HG03280 (cell line): ENCODE results near the gene HENMT1.
A peak's percentile ranks its signal among the peaks of the same experiment; 100 is the strongest.
"Not testable (repeated sequence)": the region's sequence is repeated elsewhere in the genome, so short reads cannot be mapped to it uniquely, and the experiment has no call there.

Experiments
- ATAC-seq: cut with Tn5 transposase; IDR thresholded peaks from one replicate; pipeline ENCODE4 v1.9.1; 2021; ENCODE audit warnings: mild to moderate bottlenecking, moderate library complexity; ENCODE audit not compliant: unreplicated experiment

Gene HENMT1

DNA sequence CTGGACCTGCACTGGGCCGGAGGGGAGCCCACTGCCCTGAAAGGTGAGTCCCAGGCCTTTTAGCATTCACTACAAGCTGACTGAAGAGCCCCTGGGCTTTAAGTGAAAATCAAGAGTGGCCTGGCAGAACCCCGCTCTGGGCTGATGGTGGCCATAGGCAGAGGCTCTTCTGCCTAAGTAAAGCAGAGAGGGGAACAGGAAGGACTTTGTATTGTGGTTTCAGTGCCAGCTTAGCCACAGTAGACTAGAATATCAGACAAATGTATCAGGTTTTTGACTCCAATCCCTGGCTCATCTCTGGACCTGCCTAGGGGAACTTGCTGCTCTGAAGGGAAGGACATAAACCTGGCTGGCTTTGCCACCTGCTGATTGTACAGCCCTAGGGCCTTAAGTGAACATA lies 10.2 kb upstream of the HENMT1 start:
- no peak for ATAC-seq

DNA sequence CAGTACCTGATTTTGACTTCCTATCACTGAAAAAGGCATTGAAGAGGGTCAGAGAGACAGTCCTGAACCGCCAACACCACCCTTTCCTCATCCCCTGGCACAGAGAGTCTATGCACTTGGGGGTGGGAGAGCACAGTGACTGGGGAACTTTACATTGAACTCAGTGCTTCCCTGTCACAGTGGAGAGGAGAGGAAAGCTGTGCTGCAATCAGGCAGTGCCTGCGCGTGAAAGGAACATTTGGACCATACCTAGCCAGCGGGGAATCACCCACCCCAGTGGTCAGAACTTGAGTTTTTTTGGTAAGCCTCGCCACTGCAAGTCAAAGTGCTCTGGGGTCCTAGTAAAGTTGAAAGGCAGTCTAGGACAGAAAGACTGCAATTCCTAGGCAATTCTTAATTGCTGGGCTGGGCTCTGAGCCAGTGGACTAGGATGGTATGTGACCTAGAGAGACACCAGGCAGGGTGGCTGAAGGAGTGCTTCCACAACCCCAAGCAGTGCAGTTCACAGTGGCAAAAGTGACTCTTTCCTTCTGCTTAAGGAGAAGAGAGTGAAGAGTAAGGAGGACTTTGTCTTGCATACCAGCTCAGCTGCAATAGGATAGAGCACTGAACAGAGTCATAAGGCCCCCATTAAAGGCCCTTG lies 9.4 kb upstream of the HENMT1 start:
- ATAC-seq, result no peak

DNA sequence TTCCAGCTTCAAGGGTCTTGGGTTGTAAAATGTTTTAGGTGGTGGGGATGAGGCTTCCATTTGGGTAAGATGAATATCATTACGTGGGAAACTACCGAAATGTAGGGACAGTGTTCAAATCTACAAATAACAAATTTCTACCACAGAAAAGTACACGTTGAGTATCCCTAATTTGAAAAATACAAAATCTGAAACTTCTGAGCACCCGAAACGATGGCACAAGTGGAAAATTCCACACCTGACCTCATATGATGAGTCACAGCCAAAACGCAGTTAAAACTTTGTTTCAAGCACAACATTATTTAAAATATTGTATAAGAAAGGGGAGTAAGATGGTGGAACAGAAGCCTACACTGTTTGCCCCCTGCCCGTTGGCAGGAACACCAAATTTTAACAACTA lies 8.8 kb upstream of the HENMT1 start:
- ATAC-seq, result no peak

DNA sequence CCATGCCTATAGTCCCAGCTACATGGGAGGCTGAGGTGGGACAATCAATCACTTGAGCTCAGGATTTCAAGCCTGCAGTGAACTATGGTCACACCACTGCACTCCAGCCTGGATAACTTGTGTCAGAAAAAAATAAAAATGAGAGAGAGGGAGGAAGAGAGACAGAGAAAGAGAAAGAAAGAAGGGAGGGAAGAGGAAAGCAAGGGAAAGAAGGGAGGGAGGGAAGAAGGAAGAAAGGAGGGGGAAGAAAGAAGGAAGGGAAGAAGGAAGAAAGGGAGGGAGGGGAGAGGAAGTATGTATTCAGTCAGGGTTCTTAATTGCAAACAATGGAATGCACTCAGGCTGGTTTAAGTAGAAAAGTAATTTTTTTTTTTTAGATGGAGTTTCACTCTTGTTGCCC lies 7.9 kb upstream of the HENMT1 start:
- ATAC-seq, result no peak

DNA sequence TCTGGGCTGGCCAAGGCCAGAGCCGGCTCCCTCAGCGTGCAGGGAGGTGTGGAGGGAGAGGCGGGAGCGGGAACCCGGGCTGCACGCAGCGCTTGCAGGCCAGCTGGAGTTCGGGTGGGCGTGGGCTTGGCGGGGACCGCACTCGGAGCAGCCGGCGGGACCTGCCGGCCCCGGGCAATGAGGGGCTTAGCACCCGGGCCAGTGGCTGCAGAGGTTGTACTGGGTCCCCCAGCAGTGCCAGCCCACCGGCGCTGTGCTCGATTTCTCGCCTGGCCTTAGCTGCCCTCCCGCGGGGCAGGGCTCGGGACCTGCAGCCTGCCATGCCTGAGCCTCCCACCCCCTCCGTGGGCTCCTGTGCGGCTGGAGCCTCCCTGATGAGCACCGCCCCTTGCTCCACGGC lies 6.5 kb upstream of the HENMT1 start:
- ATAC-seq, result not testable (repeated sequence)

DNA sequence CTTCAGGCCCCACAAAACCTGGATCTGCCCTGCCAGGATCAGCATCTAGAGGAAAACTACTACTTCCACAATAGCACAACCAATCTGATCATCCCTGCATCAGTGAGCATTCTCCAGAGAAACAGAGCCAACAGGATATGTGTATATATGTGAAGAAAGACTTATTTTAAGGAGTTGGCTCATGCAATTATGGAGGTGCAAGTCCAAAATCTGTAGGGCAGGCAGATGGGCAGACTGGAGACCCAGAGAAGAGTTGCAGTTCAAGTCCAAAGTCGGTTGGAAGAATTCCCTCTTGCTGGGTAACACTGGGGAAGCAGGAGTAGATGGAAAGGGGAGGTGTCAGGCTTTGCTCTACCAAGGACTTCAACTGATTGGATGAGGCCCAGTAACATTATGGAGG lies 4.9 kb upstream of the HENMT1 start:
- ATAC-seq, result no peak

DNA sequence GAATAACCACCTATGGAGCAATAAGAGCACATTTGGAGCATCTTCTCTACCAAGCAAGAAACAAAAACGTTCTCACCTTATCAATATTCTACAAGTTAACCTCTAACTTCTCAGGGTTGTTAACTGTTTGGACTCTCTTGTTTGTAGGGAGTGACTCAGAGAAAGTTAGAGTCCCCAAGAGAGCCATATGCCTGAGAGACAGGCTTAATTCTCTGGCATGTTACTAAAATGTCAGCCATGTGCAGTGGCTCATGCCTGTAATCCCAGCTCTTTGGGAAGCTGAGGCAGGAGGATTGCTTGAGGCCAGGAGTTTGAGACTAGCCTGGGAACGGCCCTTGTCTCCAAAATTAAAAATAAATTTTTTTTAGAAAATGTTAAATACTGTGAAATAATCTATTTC lies 4.2 kb upstream of the HENMT1 start:
- ATAC-seq, result no peak

DNA sequence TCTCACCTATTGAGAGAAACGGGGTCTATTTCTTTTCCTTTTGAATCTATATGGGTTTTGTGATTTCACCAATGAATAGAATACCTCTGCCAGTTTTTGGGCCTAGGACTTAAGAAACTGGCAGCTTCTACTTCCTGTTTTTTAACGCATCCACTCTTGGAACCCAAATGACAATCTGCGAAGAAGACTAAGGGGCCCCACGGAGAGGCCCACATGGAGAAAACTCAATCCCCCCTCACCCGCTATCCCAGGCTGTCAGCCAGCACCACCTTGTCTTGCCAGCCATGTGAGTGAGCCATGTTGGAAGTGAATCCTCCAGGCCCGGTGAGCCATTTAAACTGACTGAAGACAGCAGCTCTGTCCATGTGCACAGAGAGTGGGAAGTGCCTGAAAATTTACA lies 3.6 kb upstream of the HENMT1 start:
- no peak for ATAC-seq

DNA sequence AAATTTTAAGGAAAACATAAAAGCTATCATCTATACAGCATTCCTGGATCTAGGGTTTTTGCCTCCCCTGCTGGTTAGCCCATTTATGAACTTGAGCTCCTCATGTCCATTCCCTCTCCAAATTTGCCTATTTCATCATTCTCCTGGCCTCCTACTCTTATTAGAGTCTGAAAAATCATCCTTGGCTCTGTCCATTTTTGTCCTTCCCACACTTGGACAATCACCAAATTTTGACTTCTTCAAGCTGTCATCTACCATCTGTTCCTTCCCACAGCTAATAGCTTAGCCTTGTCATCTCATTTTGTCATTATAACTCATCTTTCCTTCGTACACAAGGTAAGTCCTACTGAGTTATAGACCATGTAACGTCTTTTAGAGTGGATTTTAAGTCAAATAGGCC lies 2.2 kb upstream of the HENMT1 start:
- ATAC-seq, result no peak

DNA sequence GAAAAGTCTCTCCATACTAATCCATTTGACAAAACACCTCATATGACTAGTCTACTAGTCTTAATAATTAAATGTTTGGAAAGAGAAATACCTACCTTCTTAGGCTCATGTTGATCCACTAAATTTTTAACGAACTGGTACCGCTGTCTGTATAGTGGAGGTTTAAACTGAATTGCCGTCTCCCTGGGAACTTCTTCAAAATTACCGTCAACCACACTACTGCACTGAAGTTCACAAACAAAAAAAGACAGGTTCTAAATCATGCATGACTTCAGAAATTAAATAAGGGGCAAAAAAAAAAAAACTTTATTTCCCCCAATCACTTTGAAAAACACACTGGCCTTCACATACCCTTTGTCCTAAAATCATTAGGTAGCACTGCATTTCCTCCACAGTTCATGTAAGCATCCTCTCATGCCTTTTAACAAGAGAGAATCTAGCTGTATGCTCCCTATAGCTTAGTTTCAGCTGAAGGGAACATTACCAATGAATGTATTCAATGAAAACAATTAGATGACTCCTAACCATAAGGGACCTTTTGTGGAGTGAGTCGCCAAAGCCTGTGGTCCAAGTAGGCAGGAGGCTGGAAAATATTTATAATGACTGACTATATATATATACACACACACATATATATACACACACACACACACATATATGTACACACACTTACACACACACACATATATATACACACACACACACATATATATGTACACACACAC lies 3.4 kb downstream of the HENMT1 start:
- ATAC-seq, result no peak

DNA sequence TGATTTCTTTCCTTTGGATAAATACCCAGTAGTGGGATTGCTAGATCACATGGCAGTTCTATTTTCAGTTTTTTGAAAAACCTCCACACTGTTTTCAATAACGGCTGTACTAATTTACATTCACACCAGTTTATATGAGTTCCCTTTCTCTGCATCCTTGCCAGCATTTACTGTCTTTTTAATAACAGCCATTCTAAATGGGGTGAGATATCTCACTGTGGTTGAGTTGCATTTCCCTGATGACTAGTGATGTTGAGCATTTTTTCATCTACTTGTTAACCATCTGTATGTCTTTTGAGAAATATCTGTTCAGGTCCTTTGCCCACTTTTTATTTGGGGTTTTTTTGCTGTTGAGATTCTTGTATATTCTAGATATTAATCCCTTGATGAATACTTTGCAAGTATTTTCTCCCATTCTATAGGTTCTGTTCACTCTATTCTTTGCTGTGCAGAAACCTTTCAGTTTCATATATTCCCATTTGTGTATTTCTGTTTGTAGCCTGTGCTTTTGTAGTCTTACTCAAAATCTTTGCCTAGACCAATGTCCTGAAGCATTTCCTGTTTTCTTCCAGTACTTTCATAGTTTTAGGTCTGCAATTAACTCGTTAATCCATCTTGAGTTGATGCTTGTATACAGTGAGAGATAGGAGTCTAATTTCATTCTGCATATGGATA lies 7.3 kb downstream of the HENMT1 start:
- no peak for ATAC-seq

DNA sequence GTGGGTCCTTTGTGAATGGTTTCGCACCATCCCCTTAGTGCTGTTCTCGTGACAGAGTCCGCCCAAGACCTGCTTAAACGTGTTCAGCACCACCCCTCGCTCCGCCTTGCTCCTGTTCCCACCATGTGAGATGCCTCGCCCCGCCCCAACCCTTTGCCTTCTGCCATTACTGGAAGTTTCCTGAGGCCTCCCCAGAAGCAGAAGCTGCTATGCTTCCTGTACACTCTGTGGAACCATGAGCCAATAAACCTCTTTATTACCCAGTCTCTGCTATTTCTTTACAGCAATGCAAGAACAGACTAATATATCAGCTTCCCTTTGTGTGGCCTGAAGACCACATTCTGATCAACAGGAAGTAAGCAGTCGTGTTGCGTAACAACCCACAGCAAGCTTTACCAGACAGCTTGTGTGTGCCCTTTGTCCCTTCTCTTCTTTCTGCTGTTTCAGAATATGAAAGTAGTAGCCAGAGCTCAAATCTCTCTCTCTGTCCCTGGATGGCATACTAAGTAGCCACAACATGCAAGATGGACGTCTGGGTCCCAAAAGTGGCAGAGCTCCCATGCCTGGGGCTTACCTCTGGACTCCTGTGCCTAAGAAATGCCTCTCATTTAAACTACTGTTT lies 14.1 kb downstream of the HENMT1 start:
- peak; percentile 80 for ATAC-seq

DNA sequence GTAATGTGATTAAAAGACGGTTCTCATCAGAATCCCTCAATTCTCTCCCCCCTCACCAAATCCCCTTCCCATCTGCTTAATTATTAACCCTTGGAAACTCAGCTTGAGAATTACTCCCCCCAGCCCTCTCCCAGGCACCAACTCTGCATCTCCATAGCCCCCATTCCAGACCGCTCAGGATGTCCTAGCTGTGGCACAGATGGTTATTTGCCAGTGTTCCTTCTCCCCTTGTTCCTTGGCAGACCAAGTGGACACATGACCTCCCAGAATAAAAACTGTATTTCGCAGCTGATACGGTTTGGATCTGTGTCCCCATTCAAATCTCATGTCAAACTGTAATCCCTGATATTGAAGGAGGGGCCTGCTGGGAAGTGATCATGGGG lies 14.6 kb downstream of the HENMT1 start:
- no peak for ATAC-seq

DNA sequence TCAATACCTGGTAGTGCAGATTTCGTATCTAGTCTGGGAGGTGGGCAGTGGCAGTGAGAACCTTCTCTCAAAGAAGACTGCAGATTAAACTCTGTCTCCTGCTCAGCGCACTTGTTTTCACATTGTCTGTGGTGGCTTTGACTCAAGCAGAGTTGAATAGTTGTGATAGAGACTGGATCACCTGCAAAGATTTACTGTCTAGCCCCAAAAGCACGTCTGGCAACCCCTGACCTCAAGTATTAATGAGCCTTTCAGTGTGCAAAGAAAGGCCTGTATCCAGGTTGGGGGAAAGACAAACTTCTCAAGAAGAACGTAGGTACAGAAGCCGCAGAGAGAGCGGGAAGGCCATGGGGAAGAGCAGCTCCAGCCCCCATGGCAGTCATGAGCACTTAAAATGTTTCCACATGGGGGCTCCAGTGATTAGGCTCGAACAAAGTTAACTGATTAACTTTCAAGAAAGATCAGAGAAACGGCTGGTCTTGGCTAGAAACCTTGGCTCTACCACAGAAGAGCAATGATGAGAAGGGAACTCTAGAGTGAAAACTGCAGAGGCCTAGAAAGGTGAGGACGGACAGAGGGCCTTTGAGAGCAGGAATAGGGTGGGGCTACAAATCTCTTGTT lies 15.2 kb downstream of the HENMT1 start:
- no peak for ATAC-seq

DNA sequence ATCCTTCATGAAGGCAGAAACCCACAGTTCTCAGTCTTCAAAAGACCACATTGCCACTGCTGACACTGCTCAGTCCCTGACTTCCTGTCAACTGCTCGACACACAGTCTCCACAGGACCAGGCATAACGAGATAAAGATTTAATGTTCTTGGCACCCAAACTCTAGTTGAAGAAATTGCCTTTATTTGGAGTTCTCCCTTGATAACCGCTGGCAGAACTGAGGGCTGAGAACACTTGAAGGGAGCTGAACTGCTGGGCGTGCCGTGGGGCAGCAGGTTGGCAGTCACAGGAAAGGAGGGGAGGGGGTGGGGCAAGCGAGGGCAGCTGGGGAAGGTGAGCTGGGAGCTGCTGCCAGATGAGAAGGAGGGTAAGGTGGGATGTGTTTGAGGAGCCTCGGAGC lies 15.9 kb downstream of the HENMT1 start:
- no peak for ATAC-seq

DNA sequence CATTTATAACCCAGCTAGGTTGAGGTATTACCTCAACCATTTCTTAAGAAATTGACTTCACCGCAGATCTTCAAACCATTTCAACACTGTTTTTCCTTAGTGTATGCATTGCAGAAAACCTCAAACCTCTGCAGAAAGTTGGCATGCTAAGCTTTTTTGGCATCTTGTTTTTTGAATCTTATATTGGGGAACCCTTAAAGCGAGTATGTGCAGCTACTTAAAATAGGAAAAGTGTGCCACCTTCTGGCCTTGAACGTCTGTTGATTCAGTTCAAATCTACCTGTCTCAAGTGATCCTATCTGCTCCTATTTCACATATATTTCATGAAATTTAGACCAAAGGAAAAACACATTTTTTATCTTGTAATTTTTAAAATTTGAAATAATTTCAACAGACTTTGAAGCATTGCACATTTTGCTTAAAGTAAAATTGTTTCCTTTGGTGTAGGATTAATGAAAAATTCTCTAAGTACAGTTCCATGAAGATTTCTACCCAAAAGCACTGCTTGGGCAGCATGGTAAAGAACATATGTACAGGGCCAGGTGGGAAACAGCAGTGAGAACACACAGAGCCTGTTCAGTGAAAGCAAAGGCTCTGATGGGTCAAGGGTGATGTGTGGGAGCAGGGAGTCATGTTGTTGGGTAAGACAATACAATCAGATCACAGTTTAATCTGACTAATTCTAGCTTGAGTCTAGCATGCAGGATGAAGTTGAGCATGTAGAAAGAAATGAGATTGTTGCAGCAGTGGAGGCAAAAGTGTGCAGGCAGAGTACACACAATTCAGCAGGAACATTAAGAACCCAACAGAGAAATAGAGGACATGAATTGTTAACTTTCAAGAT lies 17.2 kb downstream of the HENMT1 start:
- ATAC-seq, result no peak

DNA sequence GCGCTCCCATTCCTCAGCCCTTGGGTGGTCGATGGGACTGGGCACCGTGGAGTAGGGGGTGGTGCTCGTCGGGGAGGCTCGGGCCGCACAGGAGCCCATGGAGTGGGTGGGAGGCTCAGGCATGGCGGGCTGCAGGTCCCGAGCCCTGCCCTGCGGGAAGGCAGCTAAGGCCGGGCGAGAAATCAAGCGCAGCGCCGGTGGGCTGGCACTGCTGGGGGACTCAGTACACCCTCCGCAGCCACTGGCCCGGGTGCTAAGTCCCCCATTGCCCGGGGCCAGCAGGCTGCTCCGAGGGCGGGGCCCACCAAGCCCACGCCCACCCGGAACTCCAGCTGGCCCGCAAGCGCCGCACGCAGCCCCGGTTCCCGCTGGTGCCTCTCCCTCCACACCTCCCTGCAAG lies 20.0 kb downstream of the HENMT1 start:
- not testable (repeated sequence) for ATAC-seq

DNA sequence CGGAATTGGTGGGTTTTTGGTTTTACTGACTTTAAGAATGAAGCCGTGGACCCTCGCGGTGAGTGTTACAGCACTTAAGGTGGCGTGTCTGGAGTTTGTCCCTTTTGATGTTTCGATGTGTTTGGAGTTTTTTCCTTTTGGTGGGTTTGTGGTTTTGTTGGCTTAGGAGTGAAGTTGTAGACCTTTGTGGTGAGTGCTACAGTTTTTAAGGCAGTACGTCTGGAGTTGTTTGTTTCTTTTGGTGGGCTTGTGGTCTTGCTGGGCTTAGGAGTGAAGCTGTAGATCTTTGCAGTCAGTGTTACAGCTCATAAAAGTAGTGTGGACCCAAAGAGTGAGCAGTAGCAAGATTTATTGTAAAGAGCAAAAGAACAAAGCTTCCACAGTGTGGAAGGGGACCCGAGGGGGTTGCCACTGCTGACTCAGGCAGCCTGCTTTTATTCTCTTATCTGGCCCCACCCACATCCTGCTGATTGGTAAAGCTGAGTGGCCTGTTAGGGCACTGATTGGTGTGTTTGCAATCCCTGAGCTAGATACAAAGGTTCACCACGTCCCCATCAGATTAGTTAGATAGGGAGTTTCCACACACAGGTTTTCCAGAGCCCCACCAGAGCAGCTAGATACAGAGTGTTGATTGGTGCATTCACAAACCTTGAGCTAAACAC lies 20.9 kb downstream of the HENMT1 start:
- no peak for ATAC-seq

DNA sequence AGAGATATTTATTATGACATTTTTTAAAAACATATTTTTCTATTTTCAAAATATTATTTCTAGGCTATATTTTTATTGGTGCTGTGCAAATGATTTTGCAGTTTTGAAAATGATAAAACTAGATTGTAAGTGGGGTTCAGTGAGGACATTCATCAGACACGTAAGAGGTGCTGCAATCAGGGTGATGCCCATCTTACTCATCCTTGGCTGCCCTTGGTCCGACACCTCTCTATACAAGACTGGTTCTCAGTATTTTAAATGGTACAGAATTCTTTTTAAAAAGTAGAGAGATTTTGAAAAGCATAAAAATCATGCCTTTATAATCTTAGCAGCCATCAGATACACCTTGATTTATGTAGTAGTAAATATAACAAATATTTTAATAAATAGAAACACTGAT lies 24.0 kb downstream of the HENMT1 start:
- no peak for ATAC-seq

DNA sequence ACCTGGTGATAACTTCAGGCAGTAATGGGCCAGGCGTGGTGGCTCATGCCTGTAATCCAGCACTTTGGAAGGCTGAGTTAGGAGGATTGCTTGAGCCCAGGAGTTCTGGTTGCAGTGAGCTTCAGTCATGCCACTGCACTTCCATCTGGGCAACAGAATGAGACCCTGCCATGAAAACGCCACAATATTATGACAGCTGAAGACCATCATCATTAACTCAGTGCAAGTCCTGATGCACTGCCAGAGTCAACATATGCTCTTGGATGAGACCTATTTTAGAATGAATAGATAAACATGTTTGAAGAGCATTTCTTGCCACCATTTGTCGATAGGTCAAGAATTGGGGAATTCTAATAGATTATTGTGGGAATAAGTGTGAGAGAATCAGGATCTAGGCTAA lies 26.4 kb downstream of the HENMT1 start:
- ATAC-seq, result no peak
